RWPE2 (cell line): ENCODE measurements around the gene CLSTN2.

Experiments used
- ATAC-seq: fragments of 200-7000 bp; cut with Tn5 transposase; 3 replicates; pipeline ENCODE4 v1.9.1; 2021; ENCODE audit warnings: low read depth
- DNase-seq: peaks from one replicate; pipeline ENCODE4 v3.0.0-alpha.2; 2020; ENCODE audit warnings: low spot score
- H3K27ac ChIP-seq: fragments of 450-650 bp; 2 replicates; pipeline ENCODE4 v1.5.1; 2017; ENCODE audit warnings: mild to moderate bottlenecking; ENCODE audit not compliant: poor library complexity, severe bottlenecking
- H3K27me3 ChIP-seq: fragments of 250-450 bp; sonication (Bioruptor Pico); 2 replicates; pipeline ENCODE4 v1.5.1; 2021; ENCODE audit warnings: mild to moderate bottlenecking, moderate library complexity; ENCODE audit not compliant: insufficient read depth, poor library complexity, severe bottlenecking
- H3K36me3 ChIP-seq: fragments of 250-450 bp; sonication (Bioruptor Pico); 2 replicates; pipeline ENCODE4 v1.5.1; 2020; ENCODE audit warnings: low read depth, mild to moderate bottlenecking, moderate library complexity
- H3K4me1 ChIP-seq: fragments of 250-450 bp; sonication (Bioruptor Pico); 2 replicates; pipeline ENCODE4 v1.5.1; 2021; ENCODE audit warnings: mild to moderate bottlenecking, moderate library complexity; ENCODE audit not compliant: insufficient read depth, poor library complexity, severe bottlenecking
- H3K4me3 ChIP-seq: fragments of 250-450 bp; sonication (Bioruptor Pico); 2 replicates; pipeline ENCODE4 v1.5.1; 2021; ENCODE audit warnings: mild to moderate bottlenecking, moderate library complexity; ENCODE audit not compliant: severe bottlenecking
- H3K9me3 ChIP-seq: fragments of 250-450 bp; sonication (Bioruptor Pico); 2 replicates; pipeline ENCODE4 v1.5.1; 2021; ENCODE audit warnings: mild to moderate bottlenecking, moderate library complexity; ENCODE audit not compliant: severe bottlenecking
- TF ChIP-seq, protein P1 (sequence below): fragments of 450-650 bp; IDR thresholded peaks from one replicate; pipeline ENCODE4 v1.5.1; 2017; ENCODE audit warnings: mild to moderate bottlenecking, moderate library complexity; ENCODE audit not compliant: poor library complexity, severe bottlenecking

CLSTN2 gene

DNA sequence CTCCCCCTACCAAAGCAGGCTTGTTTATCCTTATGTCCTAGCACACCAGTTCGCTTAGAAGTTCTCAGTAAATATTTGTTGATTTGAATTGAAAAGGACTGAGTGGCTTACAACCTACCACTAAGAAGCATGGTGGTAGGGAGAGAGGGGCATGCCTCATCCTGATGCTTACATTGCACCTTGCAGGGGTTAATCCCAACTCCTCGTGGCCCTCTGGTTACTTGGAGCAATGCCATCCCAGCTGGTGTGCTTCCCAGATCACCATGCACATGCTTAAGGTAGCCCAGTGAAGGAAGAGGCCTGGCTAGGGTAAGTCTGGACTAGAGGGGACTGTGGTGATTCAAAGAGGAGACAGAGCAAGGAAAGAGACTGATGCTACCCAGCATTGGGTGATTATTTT is 253.3 kb downstream of the CLSTN2 start:
- no peaks in the 10 kb centered on the region for H3K36me3 ChIP-seq
- peaks cover 7% of the 10 kb centered on the region for H3K4me1 ChIP-seq
- no peak overlapping the region for H3K27ac ChIP-seq
- no peak overlapping the region for H3K4me3 ChIP-seq
- ATAC-seq (no peak), DNase-seq (no peak)
- H3K9me3 ChIP-seq: no peaks in the 10 kb centered on the region
- TF ChIP-seq, protein P1, sequence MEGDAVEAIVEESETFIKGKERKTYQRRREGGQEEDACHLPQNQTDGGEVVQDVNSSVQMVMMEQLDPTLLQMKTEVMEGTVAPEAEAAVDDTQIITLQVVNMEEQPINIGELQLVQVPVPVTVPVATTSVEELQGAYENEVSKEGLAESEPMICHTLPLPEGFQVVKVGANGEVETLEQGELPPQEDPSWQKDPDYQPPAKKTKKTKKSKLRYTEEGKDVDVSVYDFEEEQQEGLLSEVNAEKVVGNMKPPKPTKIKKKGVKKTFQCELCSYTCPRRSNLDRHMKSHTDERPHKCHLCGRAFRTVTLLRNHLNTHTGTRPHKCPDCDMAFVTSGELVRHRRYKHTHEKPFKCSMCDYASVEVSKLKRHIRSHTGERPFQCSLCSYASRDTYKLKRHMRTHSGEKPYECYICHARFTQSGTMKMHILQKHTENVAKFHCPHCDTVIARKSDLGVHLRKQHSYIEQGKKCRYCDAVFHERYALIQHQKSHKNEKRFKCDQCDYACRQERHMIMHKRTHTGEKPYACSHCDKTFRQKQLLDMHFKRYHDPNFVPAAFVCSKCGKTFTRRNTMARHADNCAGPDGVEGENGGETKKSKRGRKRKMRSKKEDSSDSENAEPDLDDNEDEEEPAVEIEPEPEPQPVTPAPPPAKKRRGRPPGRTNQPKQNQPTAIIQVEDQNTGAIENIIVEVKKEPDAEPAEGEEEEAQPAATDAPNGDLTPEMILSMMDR: no peak
- H3K27me3 ChIP-seq: peaks cover 5% of the 10 kb centered on the region

DNA sequence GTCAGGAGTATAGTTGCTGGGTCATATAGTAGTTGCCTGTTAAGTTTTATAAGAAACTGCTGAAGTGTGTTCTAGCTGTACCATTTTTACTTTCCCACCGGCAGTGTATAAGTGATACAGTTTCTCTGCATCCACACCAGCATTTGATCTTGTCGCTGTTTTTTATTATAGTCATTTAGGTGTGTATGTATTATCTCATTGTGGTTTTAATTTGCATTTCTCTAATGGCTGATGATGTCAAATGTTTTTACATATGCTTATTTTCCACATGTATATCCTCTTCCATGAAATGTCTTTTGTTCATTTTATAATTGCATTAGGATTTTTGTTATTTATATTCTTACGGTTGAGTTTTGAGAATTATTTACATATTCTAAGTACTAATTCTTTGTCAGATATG is 254.3 kb downstream of the CLSTN2 start:
- Histone ChIP-seq H3K4me3 (no peak overlapping the region), H3K36me3 (no peaks in the 10 kb centered on the region), H3K9me3 (no peaks in the 10 kb centered on the region), H3K4me1 (peaks cover 7% of the 10 kb centered on the region), H3K27me3 (peaks cover 5% of the 10 kb centered on the region), H3K27ac (no peak overlapping the region)
- TF ChIP-seq, protein P1: no peak
- DNase-seq (no peak), ATAC-seq (no peak)

DNA sequence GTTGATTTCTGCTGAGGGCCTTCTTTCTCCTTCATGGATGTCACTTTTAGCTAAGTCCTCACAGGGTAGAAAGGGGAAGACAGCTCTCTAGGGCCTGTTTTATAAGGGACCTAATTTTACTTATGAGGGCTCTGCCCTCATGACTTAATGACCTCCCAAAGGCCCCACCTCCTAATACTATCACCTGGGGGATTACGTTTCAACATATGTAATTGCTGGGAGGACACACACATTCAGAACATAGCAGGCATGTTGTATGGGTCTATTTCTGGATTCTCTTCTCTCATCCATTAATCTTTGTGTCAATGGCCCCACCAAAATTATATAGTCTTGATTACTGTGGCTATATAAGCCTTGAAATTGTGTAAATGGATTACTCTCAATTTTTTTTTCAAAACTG is 255.0 kb downstream of the CLSTN2 start:
- Histone ChIP-seq H3K27ac (no peak overlapping the region), H3K4me1 (peaks cover 7% of the 10 kb centered on the region), H3K9me3 (no peaks in the 10 kb centered on the region), H3K4me3 (no peak overlapping the region), H3K27me3 (peaks cover 5% of the 10 kb centered on the region), H3K36me3 (no peaks in the 10 kb centered on the region)
- DNase-seq (no peak), ATAC-seq (no peak)
- TF ChIP-seq, protein P1: no peak

DNA sequence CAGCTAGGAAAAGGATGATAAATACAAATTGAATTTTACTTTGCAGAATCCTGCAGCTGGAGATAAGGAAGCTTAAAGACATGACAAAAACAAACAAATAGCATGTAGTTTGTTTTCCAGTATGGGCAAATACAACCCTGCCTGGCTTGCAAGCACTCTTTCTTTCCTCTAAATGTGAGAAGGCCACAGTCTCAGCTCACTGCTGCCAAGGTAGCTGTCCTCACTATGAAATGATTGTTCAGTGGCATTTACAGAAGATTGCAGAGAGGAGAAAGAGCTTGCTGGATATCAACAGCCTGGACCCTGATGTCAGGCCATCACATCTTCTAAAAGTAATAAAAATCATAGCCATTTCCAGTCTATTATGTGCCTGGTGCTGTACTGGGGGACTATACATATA is 262.0 kb downstream of the CLSTN2 start:
- DNase-seq (no peak), ATAC-seq (no peak)
- H3K27ac ChIP-seq: no peak overlapping the region
- no peak overlapping the region for H3K4me3 ChIP-seq
- H3K4me1 ChIP-seq: no peaks in the 10 kb centered on the region
- no peaks in the 10 kb centered on the region for H3K9me3 ChIP-seq
- no peaks in the 10 kb centered on the region for H3K36me3 ChIP-seq
- TF ChIP-seq, protein P1: no peak
- peaks cover under 1% of the 10 kb centered on the region for H3K27me3 ChIP-seq

DNA sequence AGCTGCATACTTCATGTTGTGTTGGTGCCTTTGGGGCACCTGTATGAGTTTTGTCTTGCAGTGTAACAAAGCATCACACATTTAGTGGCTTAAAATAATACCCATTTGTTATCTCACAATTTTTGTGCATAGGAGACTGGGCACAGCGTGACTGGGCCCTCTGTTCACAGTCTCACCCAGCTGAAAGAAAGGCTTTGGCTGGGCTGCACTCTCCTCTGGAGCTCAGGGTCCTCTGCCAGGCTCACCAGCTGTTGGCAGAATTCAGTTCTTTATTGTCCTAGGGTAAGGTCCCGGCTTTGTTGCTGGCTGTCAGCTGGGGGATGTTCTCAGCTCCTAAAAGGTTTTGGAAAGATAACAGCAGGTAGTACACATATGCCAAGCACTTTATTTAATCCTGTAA is 263.3 kb downstream of the CLSTN2 start:
- H3K36me3 ChIP-seq: no peaks in the 10 kb centered on the region
- H3K4me1 ChIP-seq: no peaks in the 10 kb centered on the region
- H3K27ac ChIP-seq: no peak overlapping the region
- no peaks in the 10 kb centered on the region for H3K27me3 ChIP-seq
- DNase-seq (no peak), ATAC-seq (no peak)
- TF ChIP-seq, protein P1: no peak
- H3K4me3 ChIP-seq: no peak overlapping the region
- no peaks in the 10 kb centered on the region for H3K9me3 ChIP-seq
